Activated CD4-positive, alpha-beta T cell treated with anti-CD3 and anti-CD28 coated beads for 24 hours (primary cell): ENCODE results near the gene TTI1.
"Not testable (repeated sequence)": the region's sequence is repeated elsewhere in the genome, so short reads cannot be mapped to it uniquely, and the experiment has no call there.

Source experiments
- DNase-seq, 2 donors: peaks; one replicate each; pipeline ENCODE4 v3.0.0-alpha.2; 2020; ENCODE audit warnings: low read depth in 2 of 2

Gene TTI1

DNA sequence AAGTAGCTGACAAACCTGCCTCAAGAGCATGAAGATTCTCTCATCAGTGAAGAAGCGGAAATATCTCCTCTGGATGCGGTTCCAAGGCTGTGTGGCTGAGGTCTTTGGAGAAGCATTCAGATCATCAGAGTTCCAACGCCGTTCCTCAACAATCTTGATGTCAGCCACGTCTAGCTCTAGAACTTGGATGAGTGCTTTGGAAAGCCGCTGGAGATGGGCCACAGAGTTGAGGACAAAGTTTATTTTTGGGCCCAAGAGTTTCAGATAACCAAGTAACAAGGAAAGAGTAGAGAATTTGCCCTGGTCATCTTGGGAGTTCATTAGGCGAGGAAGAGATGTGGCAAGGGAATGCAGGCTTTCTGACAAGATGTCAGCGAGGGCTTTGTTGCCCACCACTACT lies 20.9 kb downstream of the TTI1 start:
- no peak for DNase-seq

DNA sequence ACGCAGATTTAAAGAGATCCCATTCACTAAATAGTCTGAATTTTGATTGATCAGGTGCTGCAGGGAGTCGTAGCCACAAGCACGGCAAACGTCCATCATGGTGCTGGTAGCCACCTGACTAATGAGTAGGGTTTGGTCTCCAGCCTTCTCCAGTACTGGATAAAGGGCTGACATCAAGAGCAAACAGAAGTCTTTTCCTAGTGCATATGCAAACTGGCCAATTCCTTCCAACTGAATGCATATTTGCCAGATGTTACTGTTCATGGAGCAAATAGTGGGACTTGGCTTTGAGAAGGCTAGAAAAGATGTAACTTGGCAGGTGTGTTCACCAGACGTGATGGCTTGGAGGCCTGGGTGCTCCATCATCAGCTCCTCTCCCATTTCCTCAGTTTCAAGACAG lies 21.6 kb downstream of the TTI1 start:
- DNase-seq = no peak

DNA sequence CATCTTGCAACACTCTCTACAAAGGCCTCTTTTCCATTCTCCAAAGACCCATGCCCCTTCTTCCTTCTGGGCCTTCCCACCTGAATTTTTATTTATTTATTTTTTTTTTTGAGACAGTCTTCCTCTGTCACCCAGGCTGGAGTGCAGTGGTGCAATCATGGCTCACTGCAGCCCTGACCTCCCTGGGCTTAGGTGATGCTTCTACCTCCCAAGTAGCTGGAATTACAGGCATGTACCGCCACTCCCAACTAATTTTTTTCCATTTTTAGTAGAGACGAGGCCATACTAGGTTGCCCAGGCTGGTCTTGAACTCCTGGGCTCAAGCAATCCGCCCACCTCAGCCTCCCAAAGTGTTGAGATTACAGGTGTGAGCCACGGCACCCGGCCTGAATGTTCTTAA lies 23.8 kb downstream of the TTI1 start:
- DNase-seq = not testable (repeated sequence)

DNA sequence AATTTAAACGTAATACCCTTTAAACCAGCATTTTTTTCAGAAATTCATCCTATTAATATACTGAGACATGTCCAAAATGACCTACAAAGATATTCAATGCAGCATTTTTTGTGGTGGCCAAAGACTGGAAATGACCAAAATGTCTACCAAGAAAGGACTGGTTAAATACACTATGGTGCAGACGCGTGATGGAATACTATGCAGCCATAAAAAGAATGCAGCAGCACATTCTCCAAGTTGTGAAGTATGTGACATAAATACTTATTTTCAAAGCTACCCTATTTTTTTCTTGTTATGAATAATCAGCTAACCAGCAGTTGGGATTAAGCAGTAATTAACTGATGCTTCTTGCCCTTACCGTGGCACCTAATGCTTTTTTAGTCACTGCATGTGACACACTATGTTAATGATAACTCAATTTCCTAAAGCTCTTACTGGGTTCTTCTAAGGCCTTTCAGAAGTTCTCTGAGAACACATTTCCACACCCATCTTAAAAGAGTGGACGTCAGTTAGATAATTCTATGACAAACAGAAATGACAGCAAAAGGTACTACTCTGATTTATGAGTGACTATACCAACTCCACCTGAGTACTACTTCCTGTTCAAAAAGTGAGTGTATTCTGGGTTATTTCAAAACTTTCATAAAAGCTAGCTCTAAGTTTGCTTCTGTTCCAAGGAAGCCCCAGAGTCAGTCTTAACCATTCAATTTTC lies 24.9 kb downstream of the TTI1 start:
- DNase-seq = no peak

DNA sequence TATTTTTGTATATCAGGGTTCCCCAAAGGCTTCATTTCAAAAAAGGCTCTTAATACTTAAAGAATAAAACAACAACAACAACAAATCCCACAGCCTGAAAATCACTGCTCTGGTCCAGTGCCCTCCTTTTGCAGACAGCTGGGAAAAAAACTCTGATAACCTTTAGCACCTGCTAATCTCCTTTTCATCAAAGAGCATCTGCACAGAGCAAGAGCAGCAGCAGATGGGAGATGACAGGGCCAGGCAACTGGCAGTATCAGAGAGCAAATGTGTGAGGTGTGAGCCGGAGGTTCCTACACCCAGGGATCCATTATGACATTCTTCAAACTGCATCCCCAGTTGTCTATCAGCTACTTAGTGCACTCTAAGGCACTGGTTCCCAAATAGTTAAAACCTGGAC lies 25.7 kb downstream of the TTI1 start:
- DNase-seq = no peak

DNA sequence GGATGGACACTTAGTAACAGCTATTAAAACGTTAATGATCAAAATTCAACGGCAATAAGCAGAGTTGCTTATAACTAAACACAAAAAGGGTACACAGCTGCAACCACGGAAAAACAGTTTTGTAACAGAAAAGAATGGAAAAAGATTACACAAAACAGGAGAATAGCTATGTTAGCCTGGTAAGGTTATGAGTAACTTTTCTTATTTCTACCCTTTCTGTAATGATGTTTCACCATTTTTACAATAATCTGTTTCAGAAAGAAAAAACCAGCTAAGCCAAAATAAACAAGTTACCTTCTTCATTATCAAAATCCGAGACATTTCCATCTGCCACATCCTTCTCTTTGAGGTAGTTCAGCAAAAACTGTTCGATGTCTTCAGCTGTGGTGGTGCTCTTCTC lies 27.4 kb downstream of the TTI1 start:
- DNase-seq = no peak

DNA sequence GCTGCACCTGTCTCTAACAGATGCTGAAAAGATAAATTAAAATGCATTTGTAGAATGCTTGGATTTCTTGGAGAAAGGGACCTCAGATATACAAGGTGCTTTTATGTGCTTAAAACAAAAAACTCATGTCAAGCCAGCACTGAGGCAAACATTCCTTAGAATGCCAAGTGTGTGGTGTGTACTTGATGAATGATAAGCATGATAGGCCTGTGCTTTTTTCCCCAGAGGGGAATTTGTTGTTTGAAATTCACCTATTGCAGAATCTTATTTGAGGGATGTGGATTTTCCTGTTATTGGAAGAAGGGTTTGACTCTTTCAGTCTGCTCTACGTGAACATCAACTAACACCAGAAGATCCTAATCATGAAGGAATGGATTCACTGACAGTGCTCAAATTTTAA lies 28.8 kb downstream of the TTI1 start:
- DNase-seq = no peak

DNA sequence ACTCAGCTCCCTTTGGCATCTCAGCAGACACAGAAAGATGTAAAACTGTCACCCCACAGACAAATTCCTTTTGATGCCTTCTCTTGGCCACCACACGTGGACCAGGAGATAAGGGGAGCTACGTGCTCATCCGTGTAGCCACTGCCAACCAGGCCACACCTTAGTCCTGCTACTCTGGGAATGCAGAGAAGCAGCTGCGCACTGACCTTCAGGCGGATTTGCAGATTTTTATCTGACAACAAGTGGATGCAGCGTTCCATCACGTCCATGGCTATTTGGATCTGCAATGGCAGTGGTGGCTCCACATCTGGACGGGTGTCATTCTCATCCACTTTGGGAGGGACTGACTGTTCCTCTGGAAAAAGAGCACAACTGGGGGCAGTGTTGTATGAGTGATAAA lies 30.8 kb downstream of the TTI1 start:
- DNase-seq = no peak

DNA sequence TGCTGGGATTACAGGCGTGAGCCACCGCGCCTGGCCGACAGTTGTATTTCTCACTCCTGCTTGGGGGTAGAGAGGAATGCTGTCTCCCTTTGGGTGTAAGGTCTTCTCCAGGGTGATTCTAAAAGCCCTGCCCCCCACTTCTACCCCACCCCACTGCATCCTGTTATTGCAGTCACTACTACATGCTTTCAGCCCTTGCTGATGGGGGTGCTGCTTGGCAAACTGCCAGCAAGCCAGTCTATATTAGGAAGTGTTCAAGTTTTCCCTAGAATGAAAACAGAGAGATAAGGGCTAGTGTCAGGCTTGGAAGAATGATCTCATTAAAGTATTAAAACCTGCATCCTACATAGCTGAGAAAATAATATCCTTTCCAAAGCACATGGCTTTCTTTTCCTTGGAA lies 31.3 kb downstream of the TTI1 start:
- DNase-seq = no peak

DNA sequence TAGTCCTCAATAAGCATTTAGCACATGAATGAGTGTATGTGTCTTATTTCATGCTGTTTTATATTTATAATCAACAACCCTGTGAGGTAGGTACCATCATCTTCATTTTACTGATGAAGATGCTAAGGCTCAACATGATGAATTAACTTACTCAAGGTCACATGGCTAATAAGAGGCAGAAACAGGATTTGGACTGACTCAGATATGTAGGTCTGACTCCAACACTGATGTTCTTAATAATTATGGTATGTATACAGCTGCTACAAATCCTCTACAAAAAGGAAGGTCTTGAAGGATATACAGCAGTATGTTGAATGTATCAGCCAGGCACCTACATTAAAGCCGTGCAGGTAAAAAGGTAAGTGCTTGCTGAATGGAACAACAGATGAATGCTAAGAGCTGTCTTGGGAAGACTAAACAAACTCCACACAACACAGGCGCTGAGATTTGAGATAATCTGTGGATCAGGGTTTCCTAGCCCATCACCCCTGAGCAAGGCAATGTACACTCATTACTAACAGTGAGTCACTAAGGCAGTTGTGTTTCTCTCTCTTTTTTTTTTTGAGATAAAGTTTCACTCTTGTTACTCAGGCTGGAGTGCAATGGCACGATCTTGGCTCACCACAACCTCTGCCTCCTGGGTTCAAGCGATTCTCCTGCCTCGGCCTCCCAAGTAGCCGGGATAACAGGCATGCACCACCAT lies 31.9 kb downstream of the TTI1 start:
- no peak for DNase-seq

DNA sequence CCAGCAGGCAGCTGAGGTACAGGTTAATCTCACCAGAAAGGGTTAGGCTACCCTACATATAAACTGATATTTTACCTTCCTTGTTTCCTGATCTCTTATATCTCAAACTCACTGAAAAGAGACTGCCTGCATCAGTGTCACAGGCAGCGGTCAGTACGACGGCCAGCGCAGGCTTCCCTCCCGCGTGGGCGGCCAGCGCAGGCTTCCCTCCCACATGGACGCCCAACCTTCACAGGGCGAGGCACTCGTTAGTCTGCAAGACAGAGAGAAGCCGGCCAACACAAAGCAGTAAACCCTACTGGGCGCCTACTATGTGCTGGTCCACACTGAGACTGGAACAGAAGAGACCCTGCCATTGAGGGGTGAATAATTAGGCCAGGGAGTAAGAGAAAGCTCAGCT lies 33.0 kb downstream of the TTI1 start:
- DNase-seq = no peak

DNA sequence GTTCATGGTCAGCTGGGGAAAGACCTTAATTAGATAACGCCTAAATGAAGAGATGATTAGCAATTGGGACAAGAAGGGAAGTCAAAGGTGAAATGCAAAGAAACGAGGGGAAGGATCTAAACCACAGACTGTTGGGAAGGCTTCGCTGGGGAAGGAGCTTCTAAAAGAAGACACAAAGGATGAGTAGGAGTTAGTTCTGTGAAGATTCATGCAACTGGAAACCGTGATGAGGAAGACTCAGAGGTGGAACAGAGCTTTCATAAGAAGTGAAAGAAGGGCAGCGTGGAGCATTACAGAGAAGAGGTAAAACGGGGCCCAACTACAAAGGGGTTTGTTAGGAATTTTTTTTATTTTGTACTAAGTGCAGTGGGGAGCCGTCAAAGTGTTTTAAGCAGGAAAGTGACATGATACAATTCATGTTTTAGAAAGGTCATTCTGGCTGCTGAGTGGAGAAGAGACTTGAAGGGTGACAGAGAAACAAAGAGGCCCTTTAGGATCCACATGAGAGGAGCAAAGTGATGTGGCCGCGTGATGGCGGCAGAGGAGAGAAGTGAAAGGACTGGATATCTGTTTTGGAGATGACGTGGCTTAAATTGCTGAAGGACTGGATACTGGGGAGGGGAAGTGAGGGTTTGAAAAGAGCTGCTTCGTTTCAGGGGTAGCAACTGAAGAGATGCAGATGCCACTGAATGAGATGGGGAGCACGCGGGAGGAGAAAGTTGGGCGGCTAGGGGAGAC lies 33.6 kb downstream of the TTI1 start:
- no peak for DNase-seq

DNA sequence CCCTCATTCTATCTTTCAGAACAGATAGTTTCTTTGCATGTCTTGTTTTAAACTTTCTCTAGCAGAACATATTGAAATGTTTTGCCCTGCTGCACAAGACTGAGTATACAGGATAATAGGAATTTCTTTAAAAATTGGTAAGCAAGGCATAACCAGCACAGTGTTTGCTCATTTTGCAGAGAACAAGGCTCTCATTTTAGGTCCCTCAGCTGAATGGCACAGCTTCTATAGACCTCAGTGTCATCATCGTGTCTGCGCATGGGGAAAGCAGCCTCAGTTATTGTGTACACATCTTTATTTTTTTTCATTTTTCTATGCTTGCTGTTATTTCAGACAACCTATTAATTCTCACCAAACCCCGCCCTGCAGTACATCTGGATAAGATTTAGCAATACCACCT lies 35.7 kb downstream of the TTI1 start:
- DNase-seq = no peak

DNA sequence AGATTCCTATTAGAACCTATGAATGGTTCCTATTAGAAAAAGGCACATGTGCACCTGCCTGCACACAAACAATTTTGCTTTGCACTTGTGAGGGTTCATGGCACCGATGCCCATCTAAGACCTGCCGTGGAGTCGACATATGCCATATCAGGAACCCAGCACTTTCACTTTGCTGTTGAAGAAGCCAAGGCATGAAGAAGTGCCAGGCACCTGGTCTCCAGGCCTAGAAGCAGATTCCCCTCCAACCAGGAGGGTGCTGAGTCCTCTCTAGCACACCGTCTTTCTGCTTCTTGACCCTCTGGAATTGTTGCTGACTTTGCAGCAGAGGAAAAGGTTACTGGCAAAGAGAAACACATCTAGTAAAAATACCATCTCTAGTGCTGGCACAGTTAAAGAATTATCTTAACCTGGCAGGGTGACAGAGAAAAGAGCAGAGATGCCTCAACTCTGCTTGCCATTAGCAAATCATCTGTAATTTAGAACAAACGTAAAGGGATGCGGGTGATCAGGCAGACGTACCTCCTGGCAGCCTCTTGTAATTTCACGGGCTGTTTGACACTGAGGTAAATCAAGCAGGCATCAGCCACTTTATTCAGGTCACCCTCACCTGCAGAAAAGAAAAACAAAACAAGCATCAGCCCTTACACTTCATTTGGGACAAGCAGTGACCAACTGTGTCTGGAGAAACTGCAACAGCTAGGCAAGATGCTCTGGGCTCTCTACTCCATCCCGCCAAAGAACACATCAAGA lies 37.2 kb downstream of the TTI1 start:
- no peak for DNase-seq

DNA sequence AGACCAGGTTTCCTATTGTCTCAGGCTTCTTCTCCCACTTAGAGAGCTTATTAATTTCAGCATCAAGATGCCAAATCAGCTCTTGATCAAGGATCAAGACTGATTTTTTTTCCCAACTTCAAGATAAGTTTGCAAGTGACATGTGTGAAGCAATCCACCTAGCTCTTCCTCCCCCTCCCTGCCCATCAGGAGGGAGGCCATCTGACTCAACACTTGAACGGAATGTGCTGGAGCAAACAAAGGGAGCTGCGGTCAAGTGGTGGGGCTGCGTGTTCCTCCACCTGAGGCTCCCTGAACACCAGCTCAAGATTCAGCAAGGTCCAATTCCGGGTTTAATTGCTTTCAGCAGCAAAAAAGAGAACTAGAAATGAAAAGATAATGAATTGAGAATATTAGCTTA lies 38.7 kb downstream of the TTI1 start:
- DNase-seq = no peak

DNA sequence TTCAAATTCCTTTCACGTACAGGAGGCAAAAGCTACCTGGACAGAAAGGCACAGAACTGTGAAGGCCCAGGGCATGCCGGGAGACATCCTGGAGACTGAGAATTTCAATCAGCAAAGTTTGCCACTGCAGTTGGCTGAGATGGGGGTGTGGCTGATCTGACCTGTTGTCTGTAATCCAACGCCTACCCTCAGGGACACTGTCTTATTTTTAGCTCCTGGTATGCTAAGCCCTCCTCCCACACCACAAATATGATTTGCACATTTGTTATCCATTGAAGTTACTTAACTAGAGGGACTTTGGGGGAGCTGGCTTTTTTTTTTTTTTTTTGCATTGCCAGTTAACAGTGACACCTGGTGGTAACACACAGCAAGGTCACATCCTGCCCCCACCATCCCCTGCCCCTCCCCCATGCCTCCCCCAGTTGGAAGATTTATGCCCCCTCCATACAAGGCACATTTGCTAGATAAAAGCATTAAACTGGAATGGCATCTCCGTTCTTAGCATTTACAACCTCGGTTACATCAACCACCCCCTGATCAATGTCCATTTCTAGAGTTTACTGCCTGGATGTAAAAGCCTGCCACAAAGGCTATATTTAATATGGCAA lies 40.4 kb downstream of the TTI1 start:
- DNase-seq = no peak

DNA sequence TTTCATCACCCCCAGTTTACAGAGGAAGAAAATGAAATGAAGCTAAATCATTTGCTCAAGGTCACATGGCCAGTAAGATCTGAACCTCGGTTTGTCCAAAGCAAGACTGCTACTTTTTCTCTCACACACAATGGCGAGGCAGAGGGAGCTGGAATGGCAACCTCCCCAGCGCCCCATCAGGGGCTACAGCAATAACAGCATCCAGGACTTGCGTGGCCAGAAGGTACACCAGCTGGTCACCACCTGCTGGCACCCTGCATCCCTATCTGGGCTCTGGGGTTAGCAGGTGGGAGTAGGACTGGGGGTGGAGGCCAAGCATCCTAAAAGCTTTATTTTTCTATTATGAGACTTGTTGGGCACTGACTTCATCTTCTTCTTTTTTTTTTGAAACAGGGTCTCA lies 41.3 kb downstream of the TTI1 start:
- DNase-seq = no peak

DNA sequence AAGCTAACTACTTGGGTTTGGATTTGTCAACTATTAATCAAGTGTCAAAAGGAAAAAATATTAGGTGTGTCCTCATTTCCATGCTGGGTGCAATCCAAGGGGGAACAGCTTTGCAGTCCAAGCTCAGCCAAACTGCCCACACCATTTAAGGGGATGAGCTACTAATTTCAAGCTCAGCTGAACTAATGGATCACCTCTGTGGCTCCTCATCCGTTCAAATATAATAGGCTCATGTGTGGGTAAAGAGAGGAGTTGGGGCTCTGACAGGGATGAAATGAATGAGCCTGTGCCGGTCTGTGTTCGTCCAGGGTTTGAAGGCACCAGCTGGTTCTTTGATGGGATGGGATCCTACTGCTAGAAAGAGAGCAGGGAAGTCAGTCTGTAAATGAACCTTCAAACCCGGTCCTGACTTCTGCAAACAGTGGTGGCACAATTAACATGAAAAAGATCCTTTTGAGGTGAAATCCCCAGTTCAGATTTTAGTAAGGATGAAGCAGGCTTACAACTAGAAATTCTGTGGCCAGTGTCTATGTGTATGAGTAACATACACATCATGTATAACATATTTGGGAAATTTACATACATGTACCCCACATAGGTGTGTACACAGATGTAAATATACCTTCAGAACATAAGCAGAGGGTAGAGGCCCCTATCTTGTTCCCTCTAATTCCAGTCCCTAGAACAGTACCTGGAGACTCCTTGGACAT lies 41.9 kb downstream of the TTI1 start:
- DNase-seq = no peak

DNA sequence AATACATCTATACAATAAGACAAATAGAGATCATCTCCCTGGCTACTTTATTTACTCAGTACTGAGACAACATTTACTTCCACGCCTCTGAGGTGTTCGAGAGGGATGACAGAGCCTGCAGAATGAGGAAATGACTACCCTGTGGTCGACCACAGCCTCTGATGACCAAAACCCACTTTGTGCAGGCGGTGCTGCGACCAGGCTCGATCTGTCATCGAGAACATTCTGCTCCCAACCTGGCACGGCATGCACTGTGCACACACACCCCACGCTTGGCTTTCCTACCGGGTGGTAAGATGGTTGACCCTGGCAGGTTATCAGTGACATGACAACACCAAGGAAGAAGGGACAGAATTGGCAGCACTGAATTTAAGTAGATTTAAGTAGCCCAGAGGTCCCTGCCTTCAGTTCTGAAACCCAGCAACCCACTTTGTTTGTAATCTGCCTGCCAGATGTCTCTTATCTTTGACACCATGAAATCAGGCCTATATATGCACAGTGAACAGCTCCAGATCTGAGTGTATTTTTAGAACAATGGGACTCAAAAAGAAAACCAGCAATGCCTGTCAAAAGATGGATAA lies 42.6 kb downstream of the TTI1 start:
- peak; percentile 12 to 19 for DNase-seq

DNA sequence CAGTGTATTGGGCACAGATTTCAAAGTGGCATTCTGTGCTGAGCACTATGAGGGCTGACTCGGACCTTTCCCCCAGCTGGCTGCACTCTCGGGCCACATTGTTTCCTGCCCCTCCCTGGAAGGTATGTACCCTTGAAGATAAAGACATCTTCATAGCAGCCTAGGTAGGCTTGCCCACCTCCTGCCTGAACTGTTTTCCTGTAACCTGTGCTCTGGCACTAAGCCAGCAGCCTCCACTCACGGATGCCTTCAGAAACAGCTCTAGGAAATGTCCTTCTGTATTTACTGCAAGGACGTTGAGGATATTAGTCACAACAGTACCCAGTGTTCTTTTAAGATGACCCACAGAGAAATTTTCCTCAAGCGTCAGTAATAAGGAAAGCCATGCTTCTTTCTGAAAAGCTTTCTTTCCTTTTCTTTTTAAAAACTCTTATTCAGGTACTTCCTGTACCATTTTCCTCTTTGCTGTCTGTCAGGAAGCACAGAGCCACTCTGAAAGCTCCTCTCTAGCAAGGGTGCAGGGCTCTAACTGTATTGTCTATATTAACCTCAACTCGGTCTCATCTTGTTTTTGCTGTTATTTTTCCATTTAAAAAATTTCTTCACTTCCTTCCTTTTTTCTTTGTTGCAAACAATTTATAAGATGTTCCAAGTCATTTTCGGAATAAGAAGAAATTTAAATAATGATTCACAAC lies 43.5 kb downstream of the TTI1 start:
- DNase-seq = no peak
